ENCODE data around the gene SLC25A51. TPM values are rescaled to one million over a fixed set of nuclear protein-coding genes. Genes with fewer than 3 reads are reported as not detected.

The SLC25A51 gene
- total and polyA plus RNA-seq, 2 experiments from 2014 or later = 10.4 to 29.2 TPM

DNA sequence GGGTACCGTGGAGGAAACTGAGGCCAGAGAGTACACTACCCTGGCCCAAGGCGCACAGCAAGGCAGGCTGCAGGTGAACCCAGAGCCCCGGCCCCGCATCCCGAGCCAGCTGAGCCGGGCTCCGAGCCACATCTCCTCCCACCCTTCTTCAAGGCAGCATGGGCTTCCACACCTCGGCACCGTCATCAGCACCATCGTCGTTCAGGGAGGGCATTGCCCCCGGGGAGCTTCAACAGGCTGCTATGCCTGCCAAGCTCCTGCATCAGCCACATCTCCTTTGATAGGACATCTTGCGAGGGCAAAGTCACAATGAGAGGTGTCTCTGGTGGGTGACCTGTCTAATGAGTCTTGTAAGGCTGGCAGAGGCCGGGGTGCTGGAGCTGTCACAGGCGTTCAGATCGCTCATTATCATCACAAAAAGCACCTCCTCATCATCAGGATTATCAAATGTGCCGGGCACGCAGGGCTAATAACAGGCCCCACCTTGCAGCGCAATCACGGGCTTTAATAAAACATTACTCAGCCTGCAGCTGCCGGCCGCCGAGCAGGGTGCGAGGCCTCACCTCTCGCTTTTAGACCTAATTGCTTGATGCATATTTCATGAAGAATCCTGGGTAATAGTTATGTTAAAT is 20.0 kb upstream of the SLC25A51 start:
- no peak for DNase-seq (ENCODE audit: low spot score)
- Histone ChIP-seq H2AFZ (no peak overlapping the region), H4K20me1 (ENCODE audit: insufficient read depth, poor library complexity, severe bottlenecking) (no peaks in the 10 kb centered on the region), H3K9me2 (replicated peaks; ENCODE audit: insufficient read depth) (no peaks in the 10 kb centered on the region), H3K36me3 (replicated peaks; ENCODE audit: insufficient read depth, low read depth) (no peaks in the 10 kb centered on the region), H3K79me2 (peaks cover 17% of the 10 kb centered on the region), H3K4me2 (no peak overlapping the region), H3K4me3 (no peak overlapping the region), H3K9me3 (ENCODE audit: low read depth) (no peaks in the 10 kb centered on the region), H3K27ac (no peak overlapping the region), H3K4me1 (ENCODE audit: insufficient read depth) (peaks cover 2% of the 10 kb centered on the region), H3K27me3 (no peaks in the 10 kb centered on the region)
- no peak for TF ChIP-seq EZH2 (IDR thresholded peaks at IDR 0.05; ENCODE audit: borderline replicate concordance)
- no peak for TF ChIP-seq EZH2phosphoT487 (IDR thresholded peaks at IDR 0.05; ENCODE audit: low read depth, severe bottlenecking, unreplicated experiment)
- TF ChIP-seq, protein P1, sequence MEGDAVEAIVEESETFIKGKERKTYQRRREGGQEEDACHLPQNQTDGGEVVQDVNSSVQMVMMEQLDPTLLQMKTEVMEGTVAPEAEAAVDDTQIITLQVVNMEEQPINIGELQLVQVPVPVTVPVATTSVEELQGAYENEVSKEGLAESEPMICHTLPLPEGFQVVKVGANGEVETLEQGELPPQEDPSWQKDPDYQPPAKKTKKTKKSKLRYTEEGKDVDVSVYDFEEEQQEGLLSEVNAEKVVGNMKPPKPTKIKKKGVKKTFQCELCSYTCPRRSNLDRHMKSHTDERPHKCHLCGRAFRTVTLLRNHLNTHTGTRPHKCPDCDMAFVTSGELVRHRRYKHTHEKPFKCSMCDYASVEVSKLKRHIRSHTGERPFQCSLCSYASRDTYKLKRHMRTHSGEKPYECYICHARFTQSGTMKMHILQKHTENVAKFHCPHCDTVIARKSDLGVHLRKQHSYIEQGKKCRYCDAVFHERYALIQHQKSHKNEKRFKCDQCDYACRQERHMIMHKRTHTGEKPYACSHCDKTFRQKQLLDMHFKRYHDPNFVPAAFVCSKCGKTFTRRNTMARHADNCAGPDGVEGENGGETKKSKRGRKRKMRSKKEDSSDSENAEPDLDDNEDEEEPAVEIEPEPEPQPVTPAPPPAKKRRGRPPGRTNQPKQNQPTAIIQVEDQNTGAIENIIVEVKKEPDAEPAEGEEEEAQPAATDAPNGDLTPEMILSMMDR (IDR thresholded peaks at IDR 0.05; ENCODE audit: poor library complexity) = no peak
- 97% methylated on average over 25 of the region's 25 CpGs for WGBS (ENCODE audit: low lambda C conversion rate, missing lambda C conversion rate)

DNA sequence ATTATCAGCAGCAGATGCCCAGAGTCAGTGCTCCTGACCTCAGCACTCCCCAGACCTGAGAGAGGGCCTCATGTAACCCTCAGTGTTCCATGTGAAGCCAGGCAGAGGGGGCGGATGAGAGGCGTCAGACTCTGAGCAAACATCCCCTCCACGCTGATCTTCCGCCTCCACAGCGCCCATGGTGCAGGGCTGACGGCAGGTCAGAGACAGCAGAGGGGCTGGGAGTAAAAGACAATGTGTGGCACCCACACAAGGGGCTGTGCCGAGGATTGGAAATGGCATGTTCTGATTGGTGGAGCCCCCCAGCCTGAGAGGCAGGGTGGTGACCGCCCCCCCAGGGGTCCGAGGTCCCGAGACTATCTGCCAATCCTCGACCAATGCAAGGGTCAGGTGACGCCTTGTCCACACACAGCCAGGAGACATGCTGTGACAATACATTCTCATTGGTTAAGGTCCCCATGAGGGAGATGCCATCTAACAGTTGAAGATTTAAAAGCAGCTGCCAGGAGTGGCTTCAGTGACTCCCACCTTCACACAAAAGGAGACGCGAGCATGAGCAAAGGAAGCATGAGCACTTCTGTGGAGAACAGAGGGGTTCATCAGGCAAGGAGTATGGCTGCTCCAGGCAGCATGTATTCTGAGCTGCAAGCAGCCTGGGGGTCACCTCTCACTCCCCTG is 19.3 kb upstream of the SLC25A51 start:
- Histone ChIP-seq H3K27ac (no peak overlapping the region), H3K4me2 (no peak overlapping the region), H2AFZ (no peak overlapping the region), H3K4me1 (ENCODE audit: insufficient read depth) (peaks cover 2% of the 10 kb centered on the region), H3K4me3 (no peak overlapping the region), H3K9me3 (ENCODE audit: low read depth) (no peaks in the 10 kb centered on the region), H4K20me1 (ENCODE audit: insufficient read depth, poor library complexity, severe bottlenecking) (no peaks in the 10 kb centered on the region), H3K9me2 (replicated peaks; ENCODE audit: insufficient read depth) (no peaks in the 10 kb centered on the region), H3K79me2 (peaks cover 17% of the 10 kb centered on the region), H3K27me3 (no peaks in the 10 kb centered on the region), H3K36me3 (replicated peaks; ENCODE audit: insufficient read depth, low read depth) (no peaks in the 10 kb centered on the region)
- 74% methylated on average over 14 of the region's 14 CpGs for WGBS (ENCODE audit: low lambda C conversion rate, missing lambda C conversion rate)
- DNase-seq (ENCODE audit: low spot score) = no peak
- no peak for TF ChIP-seq EZH2 (IDR thresholded peaks at IDR 0.05; ENCODE audit: borderline replicate concordance)
- TF ChIP-seq, protein P1 (IDR thresholded peaks at IDR 0.05; ENCODE audit: poor library complexity) = no peak
- TF ChIP-seq EZH2phosphoT487 (IDR thresholded peaks at IDR 0.05; ENCODE audit: low read depth, severe bottlenecking, unreplicated experiment) = no peak

DNA sequence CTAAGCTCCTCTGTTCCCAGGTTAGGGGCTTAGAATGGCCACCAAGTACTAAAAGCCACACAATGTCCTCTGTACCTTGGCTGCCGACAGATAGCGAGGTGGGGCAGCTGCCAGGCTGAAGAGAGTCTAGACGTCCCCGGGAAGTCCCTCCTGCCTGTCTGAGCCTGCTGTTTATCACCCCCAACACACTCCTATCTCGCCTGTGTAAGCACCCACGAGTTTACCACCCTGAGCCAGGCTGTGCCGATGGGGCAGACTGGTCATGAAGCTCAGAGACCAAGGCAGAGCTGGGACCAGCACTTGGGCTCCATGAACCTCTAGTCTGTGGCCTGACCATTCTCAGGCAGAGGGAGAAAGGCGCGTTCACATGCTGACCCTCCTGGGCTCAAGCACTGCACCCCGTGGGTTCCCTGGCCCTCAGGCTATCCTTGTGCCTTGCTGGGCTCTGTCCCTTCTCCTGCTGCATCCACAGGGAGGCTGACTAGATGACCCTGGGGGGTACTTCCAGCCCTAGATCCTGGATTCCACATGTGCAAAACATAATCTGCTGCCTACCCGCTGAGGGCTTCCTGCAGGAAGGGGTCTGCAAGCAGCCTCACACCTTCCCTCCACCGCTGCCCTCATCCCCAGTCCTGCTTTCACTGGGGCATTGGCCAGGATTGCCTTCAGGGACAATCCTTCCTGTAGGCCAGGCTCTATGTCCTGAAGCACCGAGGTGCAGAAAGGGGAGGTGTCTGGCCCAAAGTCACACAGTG is 18.6 kb upstream of the SLC25A51 start:
- H2AFZ ChIP-seq = no peak overlapping the region
- peaks cover 3% of the 10 kb centered on the region for H3K4me1 ChIP-seq (ENCODE audit: insufficient read depth)
- H3K27ac ChIP-seq = no peak overlapping the region
- TF ChIP-seq, protein P1 (IDR thresholded peaks at IDR 0.05; ENCODE audit: poor library complexity) = no peak
- TF ChIP-seq EZH2phosphoT487 (IDR thresholded peaks at IDR 0.05; ENCODE audit: low read depth, severe bottlenecking, unreplicated experiment) (no peak), EZH2 (IDR thresholded peaks at IDR 0.05; ENCODE audit: borderline replicate concordance) (no peak)
- H4K20me1 ChIP-seq (ENCODE audit: insufficient read depth, poor library complexity, severe bottlenecking) = no peaks in the 10 kb centered on the region
- no peaks in the 10 kb centered on the region for H3K27me3 ChIP-seq
- 69% methylated on average over 13 of the region's 13 CpGs for WGBS (ENCODE audit: low lambda C conversion rate, missing lambda C conversion rate)
- DNase-seq (ENCODE audit: low spot score) = no peak
- H3K4me3 ChIP-seq = no peak overlapping the region
- no peaks in the 10 kb centered on the region for H3K9me3 ChIP-seq (ENCODE audit: low read depth)
- H3K4me2 ChIP-seq = no peak overlapping the region
- no peaks in the 10 kb centered on the region for H3K9me2 ChIP-seq (replicated peaks; ENCODE audit: insufficient read depth)
- no peaks in the 10 kb centered on the region for H3K36me3 ChIP-seq (replicated peaks; ENCODE audit: insufficient read depth, low read depth)
- H3K79me2 ChIP-seq = peaks cover 15% of the 10 kb centered on the region
